ENCODE data around the gene LOX.
"Not testable (repeated sequence)": the region's sequence is repeated elsewhere in the genome, so short reads cannot be mapped to it uniquely, and the experiment has no call there.

Gene LOX

DNA sequence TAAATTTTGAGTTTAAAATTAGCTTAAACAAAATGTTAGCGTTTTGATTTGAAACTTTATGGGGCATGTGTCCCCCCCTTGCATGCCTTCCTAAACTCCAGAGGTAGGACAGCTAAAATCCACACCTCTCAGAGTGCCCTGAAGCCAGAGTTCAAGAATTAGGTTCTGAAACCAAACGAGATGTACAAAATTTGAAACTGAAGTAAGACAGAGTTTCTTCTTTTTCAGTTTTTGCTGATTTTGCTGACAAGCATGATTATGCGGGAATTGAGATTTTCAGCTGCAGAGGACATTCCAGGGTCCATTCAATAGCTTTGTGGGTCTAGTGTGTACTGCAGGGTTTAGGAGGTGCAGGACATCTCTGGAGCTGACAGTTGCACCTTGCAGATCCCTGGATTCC is 17.1 kb upstream of the LOX start:
- no peak for DNase-seq

DNA sequence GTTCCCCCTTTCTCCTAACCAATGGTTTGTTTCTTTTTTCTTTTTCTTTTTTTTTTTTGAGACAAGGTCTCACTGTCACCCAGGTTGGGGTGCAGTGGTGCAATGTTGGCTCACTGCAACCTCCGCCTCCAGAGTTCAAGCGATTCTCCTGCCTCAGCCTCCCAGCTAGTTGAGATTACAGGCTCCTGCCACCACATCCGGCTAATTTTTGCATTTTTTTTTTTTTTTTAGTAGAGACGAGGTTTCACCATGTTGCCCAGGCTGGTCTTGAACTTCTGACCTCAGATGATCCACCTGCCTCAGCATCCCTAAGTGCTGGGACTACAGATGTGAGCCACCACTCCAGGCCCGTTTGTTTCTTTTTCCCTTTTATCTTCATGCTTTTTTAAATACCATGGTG is 16.2 kb upstream of the LOX start:
- DNase-seq: not testable (repeated sequence)

DNA sequence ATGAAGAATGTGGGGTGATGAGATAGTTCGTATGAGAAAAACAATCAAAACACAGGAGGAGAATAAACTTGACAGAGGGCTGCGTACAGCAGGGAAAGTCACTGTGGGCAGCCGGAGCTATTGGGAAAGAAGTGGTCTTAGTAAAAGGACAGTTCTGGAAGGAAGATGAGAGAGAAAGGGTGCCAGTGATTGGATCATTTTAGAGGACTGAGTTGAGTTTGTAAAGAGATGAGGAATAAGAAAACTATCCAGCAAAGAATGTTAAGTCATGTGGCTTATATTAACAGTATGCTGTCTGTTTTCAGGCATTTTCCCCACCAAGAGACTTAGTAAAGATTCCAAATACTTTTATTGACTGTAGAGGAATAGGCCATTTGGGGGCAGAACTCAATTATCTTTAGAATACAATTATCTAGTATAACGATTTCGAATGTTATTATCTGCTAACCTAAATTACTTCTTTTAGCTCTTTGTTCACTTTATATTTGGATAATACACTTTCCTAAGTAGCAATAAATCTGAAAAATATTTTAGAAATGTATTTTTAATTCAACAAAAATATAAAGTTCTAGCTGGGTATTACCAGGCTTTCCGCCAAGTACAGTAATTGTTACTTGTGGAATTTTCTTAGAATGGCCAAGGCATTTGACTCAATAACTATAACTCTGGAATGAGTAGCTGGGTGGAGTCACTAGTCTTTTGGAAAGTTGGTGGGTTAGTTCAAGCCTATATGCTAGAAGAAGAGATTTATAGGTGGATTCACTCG is 15.5 kb upstream of the LOX start:
- DNase-seq: no peak

DNA sequence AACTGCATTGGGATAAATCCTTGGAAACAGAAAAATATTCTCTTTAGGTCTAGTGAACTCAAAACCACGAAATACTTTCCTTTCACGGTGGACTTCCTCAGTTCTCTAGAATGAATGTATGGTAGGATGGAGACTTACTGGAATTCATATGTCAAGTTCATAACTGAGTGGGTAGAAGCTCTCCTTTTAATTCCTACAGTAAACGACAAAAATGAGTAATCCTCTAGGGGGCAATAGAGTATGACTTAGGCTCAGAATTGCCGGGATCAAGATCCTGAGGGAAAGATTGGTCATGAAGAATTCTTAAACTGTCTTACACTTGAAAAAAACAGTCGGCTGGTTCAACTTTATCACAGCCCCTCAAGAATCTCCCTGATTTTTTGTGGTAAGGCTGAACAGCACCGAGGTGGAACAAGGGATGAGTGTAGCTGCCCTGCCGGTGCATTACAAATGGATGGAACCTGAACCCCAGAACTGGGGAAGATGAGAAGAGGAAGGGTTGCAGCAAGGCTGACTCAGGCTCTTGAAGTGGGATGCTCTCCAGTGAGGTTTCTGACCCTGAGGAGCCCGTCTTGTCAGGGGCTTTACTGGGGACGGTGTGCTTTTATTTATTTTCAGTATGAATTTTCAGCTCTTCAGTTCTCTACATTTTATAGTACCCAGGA is 14.0 kb upstream of the LOX start:
- peak; percentile 14 for DNase-seq

DNA sequence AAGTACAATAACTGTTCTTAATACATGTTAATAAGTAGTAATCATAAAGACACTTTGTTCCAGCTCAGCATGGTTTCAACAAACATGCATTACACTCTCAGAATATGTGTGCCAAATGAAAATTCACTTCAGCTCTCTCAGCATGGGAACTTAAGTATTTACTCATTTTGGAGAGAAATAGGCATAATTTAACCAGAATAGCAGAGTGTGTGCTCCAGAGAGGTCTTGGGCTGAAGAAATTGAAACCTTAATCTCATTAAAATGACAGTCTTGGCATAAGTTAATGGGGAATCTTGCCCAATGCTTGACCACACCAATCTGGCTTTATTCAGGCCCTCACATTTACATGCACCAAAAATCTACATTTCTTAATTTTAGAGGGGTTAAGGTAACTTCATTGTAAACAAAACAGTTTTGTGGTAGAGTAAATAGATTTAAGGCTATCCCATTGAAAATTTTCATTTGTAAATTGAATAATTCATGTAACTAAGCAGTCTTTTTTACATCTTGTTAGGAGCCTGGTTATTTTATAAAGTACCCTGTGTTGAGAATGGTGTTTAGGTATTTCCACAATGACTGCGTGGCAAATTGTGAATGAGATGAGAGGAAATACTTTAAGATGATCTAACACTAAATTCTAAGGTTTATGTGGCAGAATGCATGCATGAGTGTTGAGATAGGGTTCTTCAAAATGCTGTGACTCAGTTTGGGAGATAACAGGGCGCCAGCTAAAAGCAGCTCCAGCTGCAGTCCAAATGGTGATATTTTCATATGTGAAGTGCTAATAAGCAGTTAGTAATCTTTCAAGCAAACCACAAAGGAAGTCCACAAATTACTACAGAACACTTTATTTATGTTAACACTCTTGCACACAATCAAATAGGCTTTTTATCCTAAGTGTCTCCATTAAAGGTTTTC is 11.3 kb upstream of the LOX start:
- DNase-seq: peak; percentile 21

DNA sequence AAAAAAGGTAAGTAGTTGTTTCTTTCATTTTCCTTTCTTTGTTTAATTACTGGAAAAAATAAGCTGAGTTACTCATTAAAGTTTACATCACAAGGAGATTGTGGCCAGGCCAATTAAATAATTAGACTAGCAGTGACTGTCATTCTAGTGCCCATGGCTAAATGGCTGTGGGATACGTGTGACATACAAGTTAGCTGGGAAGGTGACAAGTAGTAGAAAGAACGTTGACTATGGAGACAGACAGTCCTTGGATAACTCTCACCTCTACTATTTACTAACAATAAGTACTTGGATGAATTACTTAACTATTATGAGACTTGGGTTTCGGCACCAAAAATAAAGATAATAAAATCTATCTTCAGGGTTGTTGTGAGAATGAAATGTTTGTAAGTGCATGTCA is 7.0 kb upstream of the LOX start:
- no peak for DNase-seq

DNA sequence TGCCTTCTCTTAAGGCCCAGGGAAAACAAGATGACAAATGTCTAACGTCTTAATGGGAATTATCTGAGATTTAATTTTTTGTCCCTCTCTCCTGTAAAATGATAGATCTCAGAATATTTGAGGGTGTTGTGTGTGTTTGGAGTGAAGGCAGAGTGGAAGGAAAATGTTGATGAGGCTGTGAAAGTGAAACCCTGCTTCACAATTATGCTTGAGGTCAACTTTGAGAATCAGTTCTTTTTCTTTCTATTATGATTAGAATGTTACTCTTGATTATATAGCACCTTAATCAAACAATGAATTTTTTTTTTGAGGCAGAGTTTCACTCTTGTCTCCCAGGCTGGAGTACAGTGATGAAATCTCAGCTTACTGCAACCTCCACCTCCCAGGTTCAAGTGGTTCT is 5.5 kb upstream of the LOX start:
- DNase-seq: no peak

DNA sequence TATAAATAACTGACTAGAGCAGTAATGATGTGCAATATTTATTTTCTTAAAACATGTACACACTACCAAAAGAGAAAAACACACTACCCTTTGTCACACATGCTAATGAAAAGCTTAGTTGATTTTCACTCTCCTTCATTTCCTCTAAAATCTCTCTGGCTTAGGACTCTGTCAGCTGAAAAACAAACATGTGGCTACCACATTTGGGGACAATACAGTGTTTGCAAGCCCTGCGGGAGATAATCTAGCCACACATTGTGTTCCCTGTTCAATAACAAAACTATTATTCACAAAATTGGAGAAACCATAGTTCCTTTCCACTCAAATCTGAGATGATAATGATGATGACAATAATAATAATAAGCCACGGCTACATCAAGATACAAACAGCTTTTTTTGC is 3.5 kb upstream of the LOX start:
- DNase-seq: peak; percentile 62

DNA sequence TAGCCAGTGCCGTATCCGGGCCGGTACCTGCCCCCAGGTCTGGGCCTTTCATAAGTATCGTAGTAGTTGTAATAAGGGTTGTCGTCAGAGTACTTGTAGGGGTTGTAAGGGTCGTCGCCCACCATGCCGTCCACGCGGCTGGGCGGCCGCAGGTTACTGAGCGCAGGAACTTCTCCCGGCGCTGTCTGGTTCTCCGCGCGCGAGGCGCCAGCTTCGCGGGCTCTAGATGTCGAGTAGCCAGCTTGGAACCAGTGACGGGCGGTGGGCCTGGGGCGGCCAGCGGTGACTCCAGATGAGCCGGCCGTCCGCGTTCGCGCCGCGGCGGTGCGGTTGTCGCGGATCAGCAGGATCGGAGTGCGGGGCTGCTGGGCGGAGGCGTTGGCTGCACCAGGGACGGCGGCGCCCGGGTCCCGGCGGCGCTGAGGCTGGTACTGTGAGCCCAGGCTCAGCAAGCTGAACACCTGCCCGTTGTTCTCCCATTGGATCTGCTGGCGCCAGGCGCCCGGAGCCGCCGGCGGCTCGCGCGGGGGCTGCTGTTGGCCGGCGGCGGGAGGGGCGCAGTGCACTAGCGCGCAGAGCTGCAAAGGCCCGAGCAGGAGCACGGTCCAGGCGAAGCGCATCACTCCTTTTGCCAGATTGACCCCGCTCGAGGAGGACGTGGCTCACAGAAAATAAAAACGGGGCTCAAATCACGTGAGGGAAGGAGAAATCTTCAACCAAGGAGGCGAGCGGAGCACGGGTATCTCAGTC is 518 bp downstream of the LOX start:
- DNase-seq: peak; percentile 50

DNA sequence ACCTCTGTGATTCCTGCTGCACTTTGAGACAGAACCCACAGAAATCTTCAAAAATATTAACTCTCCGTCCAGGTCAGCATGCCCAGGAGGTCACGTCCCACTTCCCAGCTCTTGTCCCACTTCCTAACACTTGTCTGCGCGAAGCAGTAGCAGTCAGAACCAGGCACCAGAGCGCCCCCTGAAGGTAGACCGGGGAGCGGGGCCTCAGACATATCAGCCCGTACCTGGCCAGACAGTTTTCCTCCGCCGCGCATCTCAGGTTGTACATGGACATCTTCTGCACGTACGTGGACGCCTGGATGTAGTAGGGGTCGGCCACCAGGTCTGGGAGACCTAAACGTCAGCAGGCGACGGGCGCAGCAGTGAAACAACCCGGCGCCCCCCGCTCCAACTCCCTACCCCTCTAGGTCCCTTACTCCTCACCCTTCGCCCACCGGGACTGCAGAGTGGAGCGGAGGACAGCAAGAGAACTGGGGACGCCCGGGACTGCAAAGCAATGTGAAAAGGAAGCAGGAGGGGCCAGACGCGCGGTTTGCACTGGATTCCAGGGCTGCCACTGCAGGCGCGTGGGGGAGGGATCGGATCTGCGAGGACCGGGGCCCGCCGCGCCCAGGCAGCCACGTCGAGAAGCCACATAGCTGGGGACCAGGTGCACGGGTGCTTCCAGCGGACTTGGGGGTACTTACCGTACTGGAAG is 1.2 kb downstream of the LOX start:
- peak; percentile 64 for DNase-seq

DNA sequence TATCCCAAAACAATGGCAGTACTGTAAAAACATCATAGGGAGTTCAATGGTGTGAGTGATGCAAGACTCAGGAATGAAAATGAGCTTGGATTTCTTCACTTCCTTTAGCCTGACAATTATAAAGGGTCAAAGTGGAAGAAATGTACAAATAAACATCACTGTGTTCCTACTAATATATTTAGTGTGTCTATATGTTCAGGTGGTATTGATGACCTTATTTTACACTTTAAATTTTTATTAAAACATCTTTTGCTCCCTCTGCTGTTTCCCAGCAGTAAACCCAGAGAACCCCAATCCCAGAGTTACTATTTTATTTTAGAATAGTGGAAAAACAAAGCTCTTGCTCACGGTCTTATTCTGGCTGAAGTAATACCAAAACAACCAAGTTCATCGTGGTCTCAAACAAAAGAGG is 2.0 kb downstream of the LOX start:
- no peak for DNase-seq

DNA sequence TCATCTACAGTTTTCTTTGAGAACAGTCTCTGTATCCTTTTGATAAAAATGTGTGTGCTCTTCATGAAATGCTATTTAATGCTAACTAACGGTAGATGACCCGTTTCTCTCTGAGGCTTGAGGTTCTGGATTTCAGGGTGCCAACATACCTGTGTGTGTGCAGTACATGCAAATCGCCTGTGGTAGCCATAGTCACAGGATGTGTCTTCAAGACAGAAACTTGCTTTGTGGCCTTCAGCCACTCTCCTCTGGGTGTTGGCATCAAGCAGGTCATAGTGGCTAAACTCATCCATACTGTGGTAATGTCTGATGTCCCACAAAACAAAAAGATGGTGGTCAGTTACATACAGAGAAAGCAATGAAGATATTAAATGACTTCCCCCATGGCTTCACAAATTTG is 4.2 kb downstream of the LOX start:
- DNase-seq: no peak

DNA sequence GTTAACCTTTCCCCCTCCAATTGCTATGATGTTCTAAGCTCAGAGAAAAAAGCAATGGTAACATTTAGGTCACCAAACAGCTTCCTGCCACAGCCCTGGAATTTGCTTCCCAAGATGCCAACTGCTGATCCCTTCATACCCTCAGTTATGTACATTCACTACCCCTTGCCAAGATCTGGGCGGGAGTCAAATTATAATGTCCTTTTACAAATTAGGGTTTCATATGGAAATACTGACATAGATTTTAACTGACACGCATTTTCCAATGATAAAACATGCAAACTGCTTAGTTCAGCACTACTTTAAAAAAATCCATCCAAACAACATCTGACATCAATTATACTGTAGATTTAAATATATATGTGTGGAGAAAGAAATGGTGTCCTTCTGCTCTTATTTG is 5.0 kb downstream of the LOX start:
- no peak for DNase-seq

DNA sequence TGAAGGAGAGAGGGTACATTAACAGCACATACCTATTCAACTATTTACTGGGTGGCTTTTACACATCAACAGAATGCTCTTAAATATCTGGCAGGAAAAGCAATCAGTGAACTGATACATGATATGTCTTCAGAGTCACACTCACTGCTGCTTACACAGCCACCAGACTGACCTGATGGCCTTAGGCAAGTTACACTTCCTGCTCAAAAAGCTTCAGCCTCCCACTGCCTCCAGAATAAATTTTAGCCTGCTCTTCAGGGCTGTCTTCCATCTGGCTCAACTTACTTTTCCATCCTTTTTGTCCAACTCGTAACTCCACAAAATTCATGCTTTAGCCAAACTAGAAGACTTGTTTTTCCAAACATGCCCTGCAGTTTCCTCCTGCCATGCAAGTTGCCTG is 10.7 kb downstream of the LOX start:
- peak; percentile 1 for DNase-seq

DNA sequence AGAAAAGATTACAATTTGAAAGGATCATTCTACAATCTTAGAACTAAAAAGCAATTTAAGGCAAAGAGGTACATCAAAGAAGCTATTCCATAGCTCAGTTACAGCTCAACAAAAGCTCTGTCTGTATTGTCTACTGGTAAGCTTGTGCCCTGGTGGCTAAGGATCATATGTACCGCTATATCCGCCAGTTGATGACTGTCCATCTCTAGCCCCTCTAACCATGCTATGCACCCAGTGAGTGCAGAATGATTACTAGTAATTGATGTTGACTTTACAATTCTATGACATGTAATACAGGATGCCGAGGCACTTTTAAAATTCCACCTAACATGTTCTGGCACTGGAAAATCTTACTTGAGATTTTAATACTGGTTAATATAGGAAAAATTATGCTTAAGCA is 13.1 kb downstream of the LOX start:
- no peak for DNase-seq

DNA sequence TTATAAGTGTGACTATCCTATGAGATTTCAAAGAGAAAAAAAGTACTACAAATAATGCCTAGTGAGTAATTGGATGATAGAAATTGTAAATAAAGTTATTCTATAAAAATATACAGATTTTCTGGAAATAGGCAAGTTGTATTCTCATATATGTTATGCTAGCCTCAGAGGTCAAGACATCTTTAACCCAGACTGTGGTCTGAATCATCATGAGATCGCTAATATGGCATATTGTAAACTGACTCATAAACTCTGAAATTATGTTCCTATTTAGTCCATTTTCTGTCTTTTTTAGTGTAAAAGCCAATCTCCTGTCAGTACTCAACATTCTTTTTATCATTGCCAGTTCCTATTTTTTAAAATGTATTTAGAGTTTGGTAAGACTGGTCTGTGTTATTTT is 14.2 kb downstream of the LOX start:
- no peak for DNase-seq

DNA sequence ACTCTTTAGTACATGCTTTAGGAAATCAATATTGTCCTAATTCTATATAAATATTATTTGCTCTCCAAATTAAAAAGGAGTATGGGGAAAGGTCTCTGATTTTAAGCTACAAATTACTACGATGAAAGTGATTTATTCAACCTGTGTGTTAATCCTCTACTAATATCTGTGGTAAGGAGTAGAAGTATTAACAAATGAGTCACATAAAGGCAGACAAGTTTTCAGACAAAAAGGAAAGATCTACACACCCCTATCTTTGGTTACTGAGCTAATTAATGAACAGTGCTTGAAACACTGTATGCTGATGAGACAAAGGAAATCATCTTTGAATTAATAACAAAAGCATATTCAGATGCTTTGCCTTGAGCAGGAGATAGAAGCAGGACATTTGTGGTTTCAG is 15.9 kb downstream of the LOX start:
- no peak for DNase-seq

DNA sequence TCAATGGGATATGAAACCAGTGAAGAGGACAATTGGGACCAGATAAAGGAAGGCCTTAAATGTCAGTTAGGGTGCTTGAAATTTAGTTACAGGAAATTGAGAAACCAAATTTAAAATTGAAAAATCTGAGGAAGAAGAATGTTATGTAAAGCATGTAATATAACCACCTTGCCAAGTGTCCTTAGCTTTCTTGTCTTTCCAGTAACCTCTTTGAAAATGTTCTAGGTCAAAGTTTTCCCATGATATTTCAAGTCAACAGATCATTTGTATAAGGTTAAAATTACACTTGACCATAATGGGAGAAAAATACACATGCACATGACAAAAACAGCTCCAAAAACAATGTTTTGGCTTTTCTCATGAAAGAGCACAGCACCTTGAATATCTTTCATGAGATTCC is 21.1 kb downstream of the LOX start:
- no peak for DNase-seq

DNA sequence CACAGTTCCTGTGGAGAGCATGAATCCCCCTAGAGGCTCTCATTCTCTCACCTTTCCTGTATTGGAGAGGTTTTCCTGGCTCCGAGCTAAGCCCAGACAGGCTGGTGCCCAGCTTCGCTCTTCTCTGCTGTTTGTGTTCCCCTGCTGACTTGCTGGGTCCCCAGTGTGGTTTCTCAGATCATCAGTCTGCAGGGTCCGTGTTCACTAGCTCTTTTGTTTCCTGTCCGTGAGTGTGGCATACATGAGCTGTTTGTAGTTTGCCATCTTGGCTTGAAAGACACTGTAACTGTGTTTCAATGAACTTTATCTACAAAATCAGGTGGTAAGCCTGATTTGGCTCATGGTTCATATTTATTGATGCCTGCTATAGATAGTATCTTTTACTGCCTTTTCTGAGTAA is 23.8 kb downstream of the LOX start:
- no peak for DNase-seq

DNA sequence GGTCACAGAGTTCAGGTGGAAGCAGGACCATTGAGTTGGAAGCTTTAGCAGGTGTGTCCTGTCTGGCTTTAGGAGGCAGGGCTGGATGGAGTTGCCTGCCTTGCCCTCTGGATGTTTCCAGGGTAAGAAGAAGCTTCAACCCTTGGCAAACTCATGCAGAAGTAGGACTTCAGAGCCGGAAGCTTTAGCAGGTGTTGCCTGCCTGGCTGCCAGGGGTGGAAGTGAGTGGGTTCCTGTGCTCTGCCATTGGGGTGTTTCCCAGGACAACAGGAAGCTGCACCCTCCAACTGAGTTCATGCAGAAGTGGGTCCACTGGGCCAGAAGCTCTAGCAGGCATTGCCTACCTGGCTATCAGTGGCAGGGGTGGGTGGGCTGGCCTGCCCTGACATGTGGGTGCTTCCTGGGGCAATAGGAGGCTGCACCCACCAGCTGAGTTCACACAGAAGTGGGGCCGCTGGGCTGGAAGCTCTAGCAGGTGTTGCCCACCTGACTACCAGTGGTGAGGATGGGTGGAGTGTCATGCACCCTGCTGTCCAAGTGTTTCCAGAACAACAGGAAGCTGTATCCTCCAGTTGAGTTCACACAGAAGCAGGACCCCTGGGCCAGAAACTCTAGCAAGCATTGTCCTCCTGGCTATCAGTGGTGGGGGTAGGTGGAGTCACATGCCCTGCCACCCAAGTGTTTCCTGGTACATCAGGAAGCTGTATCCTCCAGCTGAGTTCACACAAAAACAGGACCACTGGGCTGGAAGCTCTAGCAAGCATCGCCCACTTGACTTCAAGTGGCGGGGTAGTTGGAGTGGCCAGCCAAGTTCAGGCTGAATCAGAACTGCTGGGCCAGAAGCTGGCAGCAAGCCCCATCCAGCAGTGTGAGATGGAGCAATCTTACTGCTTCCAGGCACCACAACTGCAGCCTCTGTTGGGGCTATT is 24.6 kb downstream of the LOX start:
- no peak for DNase-seq

DNA sequence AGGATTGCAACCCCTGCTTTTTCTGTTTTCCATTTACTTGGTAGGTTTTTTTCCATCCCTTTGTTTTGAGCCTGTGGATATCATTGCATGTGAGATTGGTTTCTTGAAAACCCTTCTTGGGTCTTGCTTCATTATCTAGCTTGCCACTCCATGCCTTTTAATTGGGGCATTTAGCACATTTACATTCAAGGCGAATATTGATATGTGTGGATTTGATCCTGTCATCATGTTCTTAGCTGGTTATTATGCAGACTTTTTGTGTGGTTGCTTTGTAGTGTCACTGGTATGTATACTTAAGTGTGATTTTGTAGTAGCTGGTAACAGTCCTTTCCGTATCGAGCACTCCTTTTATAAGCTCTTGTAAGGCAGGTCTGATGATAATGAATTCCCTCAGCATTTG is 26.5 kb downstream of the LOX start:
- no peak for DNase-seq
